GM21825 (cell line): ENCODE results near the gene FEM1A.
"Not testable (repeated sequence)": the region's sequence is repeated elsewhere in the genome, so short reads cannot be mapped to it uniquely, and the experiment has no call there.

ENCODE experiments used
- ATAC-seq: cut with Tn5 transposase; IDR thresholded peaks from one replicate; pipeline ENCODE4 v1.9.1; 2021; ENCODE audit warnings: mild to moderate bottlenecking, moderate library complexity; ENCODE audit not compliant: unreplicated experiment

The FEM1A gene

GRCh38 chr19:4845975-4846374, 54.4 kb downstream of the FEM1A start:
- not testable (repeated sequence) for ATAC-seq

- no peak for ATAC-seq
Measured at GRCh38 chr19:4847190-4847973, 55.8 kb downstream of the FEM1A start.

GRCh38 chr19:4849019-4849418, 57.5 kb downstream of the FEM1A start:
- no peak for ATAC-seq
